Ammon's horn (tissue), 1 donor: ENCODE data around the gene ESAM.
"Not testable (repeated sequence)": the region's sequence is repeated elsewhere in the genome, so short reads cannot be mapped to it uniquely, and the experiment has no call there.

Experiments
- DNase-seq: peaks from one replicate; pipeline ENCODE4 v3.0.0-alpha.2; 2016; ENCODE audit warnings: low spot score

The ESAM gene

DNA sequence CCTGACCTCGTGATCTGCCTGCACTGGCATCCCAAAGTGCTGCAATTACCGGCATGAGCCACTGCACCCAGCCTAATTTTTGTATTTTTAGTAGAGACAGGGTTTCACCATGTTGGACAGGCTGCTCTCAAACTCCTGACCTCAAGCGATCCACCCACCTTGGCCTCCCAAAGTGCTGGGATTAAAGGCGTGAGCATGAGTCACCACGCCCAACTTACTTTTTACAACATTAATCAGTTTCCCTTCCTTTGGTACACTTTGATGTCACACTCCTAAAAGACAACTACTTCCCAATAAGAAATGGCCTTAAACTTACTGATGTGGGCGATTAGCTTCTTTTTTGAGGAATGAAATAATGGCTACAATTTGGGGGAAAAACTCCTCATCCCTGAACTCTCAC, 8.9 kb upstream of the ESAM start:
- not testable (repeated sequence) for DNase-seq

DNA sequence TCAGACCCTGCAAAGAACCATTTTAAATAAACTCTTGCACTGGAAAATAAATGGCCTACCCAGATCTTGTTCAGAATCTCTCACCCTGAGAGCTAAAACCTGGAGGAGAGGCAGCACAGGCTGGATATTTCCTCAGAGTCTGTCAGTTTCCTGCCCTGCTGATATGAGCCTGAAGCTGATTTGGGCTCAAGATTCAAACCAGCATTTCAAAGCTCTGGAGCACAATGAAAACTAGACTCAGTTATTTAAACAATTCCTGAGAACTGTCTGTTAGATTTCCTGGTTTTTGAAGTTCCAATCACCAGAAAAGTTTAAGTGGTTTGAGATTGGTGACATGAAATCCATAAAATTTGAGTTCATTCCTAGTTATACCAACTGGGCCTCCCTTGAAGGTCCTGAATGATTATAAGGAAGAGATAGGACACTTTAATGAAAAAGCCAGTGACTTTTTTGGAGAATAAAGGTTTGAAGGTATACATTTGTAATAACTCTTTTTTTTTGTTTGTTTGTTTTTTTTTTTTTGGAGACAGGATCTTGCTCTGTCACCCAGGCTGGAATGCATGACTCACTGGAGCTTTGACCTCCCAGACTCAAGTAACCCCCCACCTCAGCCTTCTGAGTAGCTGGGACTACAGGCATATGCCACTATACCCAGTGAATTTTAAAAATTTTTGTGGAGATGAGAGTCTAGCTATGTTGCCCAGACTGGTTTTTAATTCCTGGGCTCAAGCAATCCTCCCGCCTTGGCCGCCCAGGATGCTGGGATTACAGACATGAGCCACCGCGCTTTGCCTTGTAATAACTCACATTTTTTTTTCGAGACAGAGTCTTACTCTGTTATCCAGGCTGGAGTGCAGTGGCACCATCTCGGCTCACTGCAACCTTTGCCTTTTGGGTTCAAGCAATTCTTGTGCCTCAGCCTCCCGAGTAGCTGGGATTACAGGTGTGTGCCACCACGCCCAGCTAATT, 8.0 kb upstream of the ESAM start:
- no peak for DNase-seq

DNA sequence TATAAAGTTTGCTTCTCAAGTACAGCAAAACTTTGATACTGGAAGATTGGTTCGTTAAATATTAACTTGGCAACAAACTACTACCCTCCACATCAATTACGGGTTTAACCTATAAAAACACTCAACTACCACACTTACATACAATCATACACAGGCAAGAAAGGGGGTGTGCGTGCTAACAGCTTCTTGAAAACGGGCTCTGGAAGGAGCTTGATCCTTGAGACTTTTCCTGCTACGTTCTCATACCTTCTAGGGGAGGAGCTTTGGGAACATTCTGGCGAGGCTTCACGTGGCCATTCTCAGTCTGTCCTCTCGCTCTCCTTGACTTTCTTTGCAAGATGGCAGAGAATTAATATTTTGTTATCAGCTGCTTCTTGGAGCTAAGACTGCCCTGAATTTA, 6.8 kb upstream of the ESAM start:
- no peak for DNase-seq

DNA sequence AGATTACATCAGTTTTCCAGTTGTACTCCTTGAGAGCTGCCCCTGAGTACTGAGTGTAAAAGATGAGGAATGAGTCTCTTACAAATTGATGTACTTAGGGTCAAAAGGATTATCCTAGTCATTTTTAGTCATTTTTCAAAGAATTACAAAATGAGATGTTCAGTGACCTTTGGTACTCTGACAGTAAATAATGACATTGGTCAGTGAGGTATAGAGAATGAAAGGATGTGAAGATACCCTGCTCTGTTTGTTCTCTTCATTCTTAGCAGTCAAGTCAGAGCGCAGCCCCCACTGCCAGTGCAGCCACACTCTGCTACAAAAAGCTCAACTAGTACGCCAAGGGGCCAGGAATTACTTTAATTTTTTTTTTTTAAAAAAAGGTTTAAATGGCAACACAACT, 4.1 kb upstream of the ESAM start:
- DNase-seq = no peak

DNA sequence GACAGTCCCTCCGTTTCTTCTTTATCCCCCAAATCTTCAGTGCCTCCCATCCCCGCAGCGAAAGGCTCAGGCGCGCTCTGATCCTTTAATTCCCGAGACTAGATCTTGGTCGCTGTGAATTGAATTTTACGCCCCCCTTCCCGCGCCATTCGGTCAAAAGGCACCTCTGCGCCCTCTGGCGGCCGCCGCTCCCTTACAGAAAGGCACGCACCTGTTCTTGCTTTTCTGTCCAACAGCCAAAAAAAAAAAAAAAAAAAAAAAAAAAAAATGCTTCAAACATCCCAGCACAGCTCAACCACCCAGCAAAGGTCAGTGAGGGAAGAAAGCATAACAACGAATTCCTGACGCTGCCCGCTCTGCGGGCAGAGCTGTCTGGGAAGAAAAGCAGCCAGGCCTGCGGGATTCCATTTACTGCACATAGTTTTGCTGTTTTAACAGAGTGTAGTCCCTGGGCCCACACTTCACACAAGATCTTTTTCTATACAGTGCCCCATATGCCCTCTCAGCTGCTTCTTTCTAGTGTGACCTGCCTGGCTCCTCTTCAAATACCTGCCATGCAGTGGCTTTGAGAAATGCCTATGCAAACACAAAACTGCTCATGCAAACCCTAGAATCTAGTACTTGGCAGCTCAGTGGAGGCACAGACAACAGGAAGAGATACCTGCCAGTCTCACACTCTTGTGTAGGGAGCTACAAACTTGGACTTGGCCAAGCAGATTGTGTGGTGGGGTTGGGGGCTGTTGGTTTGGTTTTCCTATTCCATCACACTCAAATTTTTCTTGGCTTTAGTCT, 1.3 kb upstream of the ESAM start:
- peak; percentile 75 for DNase-seq

DNA sequence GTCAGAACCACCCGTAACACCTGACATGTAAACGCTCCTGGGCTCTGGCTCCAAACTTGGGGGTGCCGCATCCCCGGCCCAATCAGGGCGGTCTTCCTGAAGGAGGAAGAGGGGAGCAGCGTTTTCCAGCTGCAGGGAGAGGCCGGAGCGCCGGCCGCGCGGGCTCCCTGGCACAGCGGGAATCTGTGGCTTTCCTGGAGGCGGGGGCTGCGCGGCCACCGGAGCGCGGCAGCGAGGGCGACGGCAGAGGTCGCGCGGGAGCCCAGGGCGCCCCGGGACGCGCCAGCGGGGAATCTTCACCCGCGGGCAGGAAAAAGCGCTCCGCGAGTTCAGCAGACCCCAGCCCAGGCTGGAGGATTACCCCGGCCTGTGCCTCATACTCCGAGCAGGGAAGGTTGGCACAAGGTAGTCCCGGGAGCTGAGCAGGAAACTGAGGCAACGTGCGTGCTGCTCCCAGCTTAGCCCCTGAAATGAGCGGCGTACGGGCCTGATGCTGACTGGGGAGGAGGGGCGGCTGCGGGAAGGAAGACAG, 600 bp upstream of the ESAM start:
- no peak for DNase-seq

DNA sequence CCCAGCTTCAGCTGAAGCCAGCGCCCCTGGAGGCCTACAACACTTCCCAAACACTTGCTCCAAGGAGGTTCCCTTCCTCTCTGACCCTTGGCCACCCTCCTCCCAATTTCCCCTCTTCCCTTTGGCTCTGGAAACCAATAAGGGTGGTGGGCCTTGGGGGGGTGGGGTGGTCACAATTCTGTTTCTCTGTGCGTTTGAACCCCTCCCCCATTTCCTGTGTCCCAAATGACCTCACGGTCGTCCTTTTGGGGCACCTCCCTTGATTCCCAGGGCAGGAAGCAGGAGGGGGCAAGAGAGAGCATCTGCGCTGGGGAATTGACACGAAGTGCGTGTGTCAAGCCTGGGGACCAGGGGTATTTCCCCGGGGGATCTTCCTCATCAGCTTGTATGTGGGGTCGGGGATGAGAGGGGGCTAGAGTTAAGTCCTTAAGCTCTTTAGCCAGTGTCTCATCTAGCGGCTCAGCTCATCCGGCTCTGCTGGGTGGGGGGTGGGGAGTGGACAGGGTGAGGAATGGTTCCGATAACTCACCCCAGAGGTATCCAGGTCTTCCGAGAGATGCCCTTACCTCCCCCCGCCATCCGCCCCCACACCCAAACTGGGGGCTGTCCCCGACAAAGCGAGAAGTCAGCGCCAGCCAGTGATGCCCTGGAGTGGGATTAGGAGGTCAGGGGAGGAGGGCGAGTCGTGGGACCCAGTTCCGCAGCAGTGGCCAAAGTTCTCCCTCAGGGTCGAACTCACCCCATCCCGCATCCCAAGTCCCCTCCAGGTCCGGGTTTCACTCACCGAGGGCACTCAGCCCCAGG, 587 bp downstream of the ESAM start:
- no peak for DNase-seq

DNA sequence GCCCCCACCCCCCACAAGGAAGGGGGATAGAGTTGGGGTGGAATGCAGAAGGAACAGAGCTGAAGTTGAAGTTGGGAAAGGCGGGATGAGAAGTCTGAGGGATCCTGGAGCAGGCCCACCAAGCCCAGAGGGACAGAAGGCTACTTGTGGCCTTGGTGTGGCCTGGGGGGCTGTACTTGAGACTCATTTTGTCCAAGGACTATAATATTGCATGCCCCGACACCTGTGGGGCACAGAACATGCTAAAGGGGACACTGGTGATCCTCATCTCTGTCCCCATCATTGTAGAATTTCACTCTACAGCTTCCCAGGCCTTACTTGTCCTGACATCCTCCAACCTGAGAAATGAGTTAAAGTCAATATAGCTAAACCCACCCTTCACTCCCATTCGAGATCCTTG, 1.3 kb downstream of the ESAM start:
- no peak for DNase-seq

DNA sequence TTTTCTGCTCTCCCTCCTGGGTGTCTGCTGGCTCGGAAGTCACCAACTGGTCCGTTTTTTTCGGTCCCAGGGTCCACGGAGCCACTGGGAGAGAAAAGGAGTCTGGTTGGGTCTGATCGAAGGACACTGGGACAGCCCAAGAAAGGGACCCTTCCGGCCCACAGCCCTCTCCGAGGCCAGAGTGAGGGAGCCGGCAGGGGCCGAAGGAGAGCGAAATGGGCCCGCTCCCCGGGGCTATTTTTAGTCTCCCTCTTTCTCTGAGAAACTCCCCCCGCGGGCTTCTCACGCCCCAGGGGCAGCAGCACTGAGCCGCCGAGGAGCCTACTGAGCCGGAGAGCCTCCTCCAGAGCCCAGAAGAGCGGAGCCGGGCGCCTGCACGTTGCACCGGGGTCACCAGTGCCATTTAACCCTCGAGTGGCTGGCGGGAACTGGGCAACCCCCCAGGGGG, 1.9 kb downstream of the ESAM start:
- DNase-seq = no peak

DNA sequence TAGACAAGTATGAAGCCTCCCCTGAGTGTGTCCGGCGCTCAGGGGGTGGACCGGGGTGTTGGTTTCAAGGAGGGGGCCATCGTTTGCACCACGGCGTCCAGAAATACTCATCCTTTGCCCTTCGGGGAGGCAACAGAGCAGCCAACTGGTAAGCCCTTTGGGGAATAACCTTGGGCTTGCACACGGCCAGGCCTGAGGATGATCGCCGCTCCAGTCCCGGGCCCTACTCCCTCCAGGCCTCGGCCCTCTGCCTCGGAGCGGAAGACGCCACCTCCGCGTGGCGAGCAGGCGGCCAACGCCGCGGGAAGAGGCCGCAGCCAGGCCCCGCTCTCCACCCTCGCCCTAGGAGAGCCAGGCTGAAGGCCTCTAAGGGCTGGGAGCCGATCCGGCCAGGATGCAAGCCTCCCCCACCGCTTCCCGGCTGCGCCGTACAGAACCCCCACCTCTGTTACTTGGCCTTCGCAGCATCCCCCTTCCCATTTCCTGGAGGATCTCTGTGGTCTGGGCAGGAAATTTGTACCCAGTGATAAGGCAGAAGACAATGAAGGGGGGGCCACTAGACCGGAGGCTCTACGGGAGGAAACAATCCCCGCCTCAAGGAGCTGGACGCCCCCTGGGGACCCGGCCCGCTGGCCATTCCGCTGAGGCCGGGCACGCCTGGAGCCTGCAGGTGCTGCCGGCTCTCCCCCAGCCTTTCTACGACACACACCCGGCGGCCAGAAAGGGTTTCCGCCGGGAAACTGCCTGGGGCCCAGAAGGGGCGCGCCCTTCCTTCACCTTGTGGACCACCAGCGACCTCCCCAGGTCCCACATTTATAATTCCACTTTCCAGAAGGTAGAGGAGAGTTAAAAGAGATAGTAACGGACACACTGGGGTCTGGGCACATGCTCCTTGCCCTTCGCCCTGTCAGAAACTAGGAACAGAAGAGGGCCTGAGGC, 2.6 kb downstream of the ESAM start:
- no peak for DNase-seq

DNA sequence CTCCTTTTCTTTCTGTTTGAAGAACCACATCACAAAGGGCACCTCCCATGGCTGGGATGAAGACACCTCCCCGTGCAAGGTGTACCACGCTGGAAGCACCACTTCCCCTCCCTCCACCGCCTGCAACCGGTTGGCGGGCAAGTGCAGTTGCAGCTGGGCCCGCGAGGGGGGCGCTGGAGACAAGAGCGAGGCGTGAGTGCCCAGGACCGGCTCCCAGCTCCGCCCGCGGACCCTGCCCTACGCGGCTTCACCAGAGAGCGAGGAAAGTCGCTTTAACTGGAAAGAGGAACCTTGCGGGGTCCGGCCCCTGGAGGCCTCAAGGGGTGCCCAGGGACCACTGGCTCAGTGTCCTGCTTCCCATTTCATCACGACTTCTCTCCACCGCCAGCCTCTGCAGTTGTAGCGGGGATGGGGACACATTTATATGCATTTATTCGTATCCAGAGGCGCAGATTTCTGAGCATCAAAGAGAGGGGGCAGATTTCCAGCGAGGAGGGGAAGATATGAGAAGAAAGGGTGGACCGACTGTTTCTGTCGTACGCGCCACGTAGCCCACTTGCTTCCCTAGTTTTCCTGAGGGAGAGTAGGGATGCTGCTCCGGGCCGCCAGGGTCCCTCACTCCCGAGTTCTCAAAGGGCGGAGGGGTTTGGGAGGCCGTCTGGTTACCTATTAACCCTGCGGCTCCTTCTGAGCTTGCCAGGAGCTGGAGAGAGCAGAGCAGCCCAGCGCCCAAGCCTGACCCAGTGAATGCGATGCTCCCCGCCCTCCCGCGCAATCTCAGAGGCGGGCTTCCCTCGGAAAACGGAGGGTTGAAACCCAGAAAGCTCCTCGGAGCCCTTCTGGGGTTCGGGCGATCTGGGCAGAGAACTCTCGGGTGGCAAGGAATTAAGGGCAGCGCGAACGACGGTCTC, 3.5 kb downstream of the ESAM start:
- peak; percentile 81 for DNase-seq

DNA sequence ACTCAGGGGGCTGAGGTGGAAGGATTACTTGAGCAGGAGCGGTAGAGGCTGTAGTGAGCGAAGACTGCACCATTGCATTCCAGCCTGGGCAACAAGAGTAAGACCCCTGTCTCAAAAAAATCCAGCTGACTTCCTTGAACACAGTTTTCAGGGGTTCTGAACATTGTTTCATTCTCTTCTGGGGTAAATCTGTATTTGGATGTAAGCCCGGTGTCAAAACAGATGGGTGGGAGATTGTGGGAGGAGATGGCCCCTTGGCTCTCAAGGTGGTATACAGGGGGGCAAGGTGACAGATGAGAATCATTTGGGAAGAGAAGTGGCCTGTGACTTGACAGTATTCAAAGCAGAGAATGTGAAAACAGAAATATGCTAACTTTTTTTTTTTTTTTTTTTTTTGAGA, 4.8 kb downstream of the ESAM start:
- DNase-seq = no peak

DNA sequence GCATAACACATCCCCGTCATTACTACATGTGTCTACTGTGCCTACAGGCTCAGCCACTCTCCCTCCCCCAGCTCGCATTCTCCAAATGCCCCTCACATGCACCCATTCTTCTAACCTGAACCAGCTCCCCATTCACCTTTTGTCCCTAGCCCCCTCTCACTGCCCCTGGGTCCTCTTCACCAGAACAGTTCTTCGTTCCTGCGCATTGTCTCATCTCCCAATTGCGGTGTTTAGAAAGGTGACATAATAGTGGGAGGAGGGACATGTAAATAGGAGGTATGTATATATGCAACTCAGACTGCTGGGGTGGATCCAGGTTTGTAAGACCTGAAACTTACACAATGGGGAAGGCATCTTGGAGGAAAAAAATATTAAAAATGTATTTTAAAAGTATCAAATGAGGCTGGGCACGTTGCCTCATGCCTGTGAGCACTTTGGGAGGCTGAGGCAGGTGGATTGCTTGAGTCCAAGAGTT, 5.3 kb downstream of the ESAM start:
- no peak for DNase-seq

DNA sequence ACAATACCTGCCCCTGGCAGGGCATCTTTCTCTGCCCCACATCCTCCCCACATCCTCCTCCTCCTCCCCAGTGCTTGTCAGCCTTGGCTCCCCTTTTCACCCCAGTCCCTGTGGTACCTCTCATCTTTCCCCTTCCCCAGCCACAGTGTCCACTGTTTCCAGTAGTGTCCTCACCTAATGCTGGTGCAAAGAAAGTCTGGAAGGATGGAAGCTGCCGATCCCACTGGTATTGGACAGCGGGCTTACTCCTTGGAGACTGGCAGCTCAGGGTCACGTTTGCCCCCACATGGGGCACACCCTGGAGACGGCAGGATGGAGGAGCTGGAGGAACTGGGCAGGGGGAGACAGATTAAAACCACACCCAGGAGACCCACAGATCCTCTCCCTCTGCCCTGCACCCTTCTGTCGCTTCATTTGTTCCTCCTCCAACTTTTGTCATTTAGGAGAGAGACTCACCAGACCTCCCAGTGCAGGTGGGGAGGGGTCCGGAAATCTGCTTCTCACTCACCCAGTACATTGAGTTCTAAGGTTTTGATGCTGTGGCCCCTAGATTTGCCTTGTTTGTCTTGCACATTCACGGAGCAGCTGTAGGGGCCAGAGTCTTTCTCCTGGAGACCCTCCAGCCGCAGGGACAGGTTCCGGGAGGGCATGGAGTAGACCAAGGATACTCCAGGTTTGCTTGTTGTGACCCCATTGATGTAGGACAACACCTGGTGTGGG, 5.9 kb downstream of the ESAM start:
- no peak for DNase-seq

DNA sequence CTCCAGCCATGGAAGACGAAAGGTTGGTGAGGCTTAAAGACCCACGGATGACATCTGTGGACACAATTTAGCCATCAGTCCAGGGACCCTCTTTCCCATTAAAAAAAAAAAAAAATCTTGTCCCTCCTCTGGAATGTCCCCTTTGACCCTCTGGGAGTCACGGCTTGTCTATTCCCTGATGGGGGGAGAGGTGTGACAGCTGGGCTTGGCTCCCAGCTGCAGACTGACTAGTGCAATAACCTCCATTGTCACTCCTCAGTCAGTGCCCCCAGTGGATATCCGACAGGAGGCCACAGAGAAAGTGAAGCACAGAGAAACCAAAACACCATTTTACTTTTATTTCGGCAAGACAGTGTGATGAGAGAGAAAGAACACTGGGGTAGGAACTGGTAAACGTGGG, 7.4 kb downstream of the ESAM start:
- DNase-seq = no peak

DNA sequence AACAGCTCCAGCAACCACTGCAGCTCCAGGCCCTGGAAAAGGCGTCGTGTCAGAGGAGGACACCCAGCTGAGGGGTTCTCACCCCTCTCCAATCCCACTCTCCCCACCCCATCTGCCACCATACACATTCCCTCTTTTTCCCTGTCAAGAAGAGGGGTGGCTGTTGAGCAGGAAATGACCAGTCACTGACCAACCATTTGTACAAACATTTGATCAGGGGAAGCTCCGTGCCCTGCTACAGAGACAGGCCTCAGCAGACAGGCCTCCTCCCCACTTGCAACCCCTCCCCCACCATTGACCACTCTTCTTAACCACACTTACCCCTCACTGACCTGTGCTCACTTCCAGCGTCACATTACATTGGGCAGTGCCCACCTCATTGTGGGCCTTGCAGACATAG, 7.8 kb downstream of the ESAM start:
- no peak for DNase-seq

DNA sequence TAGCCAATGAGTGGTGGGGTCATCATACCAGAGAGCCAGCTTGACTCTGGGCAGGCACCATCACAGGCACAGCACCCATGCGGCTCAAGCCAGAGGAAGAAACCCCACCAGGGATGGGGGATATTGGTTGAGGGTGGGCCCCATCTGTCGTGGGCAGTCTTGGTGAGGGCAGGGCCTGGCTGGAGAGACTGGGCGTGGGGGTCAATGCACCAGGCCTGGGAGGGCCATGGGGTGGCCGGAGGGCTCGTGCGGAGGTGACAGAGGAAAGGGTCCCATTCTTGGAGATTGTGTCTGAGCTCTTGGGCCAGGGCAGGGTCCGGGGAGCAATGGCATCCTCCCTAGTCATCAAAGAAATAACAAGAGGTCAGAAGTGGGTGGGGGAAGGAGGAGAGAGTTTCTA, 8.5 kb downstream of the ESAM start:
- no peak for DNase-seq

DNA sequence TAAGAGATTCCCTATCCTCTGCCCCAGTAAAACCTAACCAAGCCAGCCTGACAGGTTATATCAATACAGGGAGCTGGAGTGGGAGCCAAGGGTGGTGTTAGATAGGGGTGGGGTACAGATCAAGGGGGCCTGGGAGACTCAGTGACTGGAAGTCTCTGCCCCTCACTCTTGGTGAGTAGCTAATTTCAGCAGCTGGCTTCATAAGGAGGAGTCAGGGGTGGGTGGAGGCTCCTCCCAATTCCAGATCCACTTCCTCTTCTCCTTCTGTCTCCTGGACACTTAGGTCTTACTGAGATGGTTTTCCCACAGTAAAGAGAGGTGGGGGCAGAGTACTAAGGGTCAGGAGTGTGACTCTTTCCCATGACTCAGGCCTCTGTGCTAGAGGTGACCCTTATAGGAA, 8.9 kb downstream of the ESAM start:
- no peak for DNase-seq
